KBM-7 (cell line): ENCODE data around the gene GPR176.

Experiments
- DNase-seq: peaks from one replicate; pipeline ENCODE4 v3.0.0-alpha.2; 2015
- in situ Hi-C: fragments of 300-500 bp; cut with MboI; formaldehyde crosslinking; loops from 2 replicates; pipeline ENCODE4 v1.14.3; 2020; ENCODE audit warnings: low sequenced_read_pairs, low pct_unique_long_range_greater_than_20kb, mixed read lengths

Gene GPR176

GRCh38 chr15:39939487-39940452 lies 19.7 kb upstream of the GPR176 start:
- in situ Hi-C loops: no loop called here
- DNase-seq: no peak

- no peak for DNase-seq
- in situ Hi-C loops: no loop called here
Observed at GRCh38 chr15:39937696-39938095, 17.6 kb upstream of the GPR176 start.

- no peak for DNase-seq
- in situ Hi-C loops: no loop called here
Observed at GRCh38 chr15:39936681-39937080, 16.6 kb upstream of the GPR176 start.

GRCh38 chr15:39936187-39936586 lies 16.1 kb upstream of the GPR176 start:
- in situ Hi-C loops: no loop called here
- DNase-seq: no peak

GRCh38 chr15:39935241-39935640 lies 15.2 kb upstream of the GPR176 start:
- DNase-seq: no peak
- in situ Hi-C loops: no loop called here

- no peak for DNase-seq
- in situ Hi-C loops: no loop called here
Observed at GRCh38 chr15:39934397-39935071, 14.5 kb upstream of the GPR176 start.

GRCh38 chr15:39931615-39932014 lies 11.5 kb upstream of the GPR176 start:
- in situ Hi-C loops: no loop called here

GRCh38 chr15:39926526-39926925 lies 6.5 kb upstream of the GPR176 start:
- in situ Hi-C loops: no loop called here
- DNase-seq: no peak

More at GRCh38 chr15:39931615-39932014, 11.5 kb upstream of the GPR176 start:
- DNase-seq: no peak

- no peak for DNase-seq
- in situ Hi-C loops: no loop called here
Observed at GRCh38 chr15:39925112-39925842, 5.2 kb upstream of the GPR176 start.

GRCh38 chr15:39924437-39924836 lies 4.4 kb upstream of the GPR176 start:
- in situ Hi-C loops: no loop called here
- no peak for DNase-seq

- in situ Hi-C loops: no loop called here
Observed at GRCh38 chr15:39922462-39923092, 2.5 kb upstream of the GPR176 start.

GRCh38 chr15:39921274-39921638 lies 1.2 kb upstream of the GPR176 start:
- no peak for DNase-seq
- in situ Hi-C loops: no loop called here

More at GRCh38 chr15:39922462-39923092, 2.5 kb upstream of the GPR176 start:
- DNase-seq: no peak

- in situ Hi-C loops: no loop called here
Observed at GRCh38 chr15:39920510-39921273, 626 bp upstream of the GPR176 start.

GRCh38 chr15:39919411-39919747 lies 687 bp downstream of the GPR176 start:
- in situ Hi-C loops: no loop called here
- no peak for DNase-seq

More at GRCh38 chr15:39920510-39921273, 626 bp upstream of the GPR176 start:
- DNase-seq: peak; percentile 84

- no peak for DNase-seq
- in situ Hi-C loops: no loop called here
Observed at GRCh38 chr15:39918688-39919385, 1.2 kb downstream of the GPR176 start.

GRCh38 chr15:39914977-39915376 lies 5.1 kb downstream of the GPR176 start:
- no peak for DNase-seq
- in situ Hi-C loops: no loop called here

GRCh38 chr15:39909007-39909406 lies 11.1 kb downstream of the GPR176 start:
- no peak for DNase-seq

GRCh38 chr15:39908186-39908585 lies 11.9 kb downstream of the GPR176 start:
- no peak for DNase-seq
- in situ Hi-C loops: no loop called here

More at GRCh38 chr15:39909007-39909406, 11.1 kb downstream of the GPR176 start:
- in situ Hi-C loops: no loop called here
